ENCODE measurements around the gene EPHA1. TPM values are rescaled to one million over a fixed set of nuclear protein-coding genes. Genes with fewer than 3 reads are reported as not detected.

EPHA1 gene
- total RNA-seq, 4 donors from 2014 or later: 0.17 to 0.23 TPM; not detected in 2

- Histone ChIP-seq H3K4me1 (peaks cover 8 to 26% (median 19%) of the 10 kb centered on the region in 4 donors), H3K9me3 (no peaks in the 10 kb centered on the region), H3K27me3 (peaks cover 3 to 63% (median 17%) of the 10 kb centered on the region in 4 donors), H3K27ac (replicated peaks in 1 of 4) (no peak overlapping the region), H3K4me3 (peak overlapping the region; percentile 59 to 74 (median 68)), H3K36me3 (no peaks in the 10 kb centered on the region)
- TF ChIP-seq CTCF (IDR thresholded peaks at IDR 0.05) (no peak), EP300 (IDR thresholded peaks at IDR 0.05) (no peak), POLR2A (IDR thresholded peaks at IDR 0.05; ENCODE audit: low read depth) (no peak), POLR2AphosphoS5 (IDR thresholded peaks at IDR 0.05) (no peak)
- intact Hi-C loops (cut with DNase I): loop anchor here (10.0 kb wide), 1 partner anchor 52 kb away; no protein-coding TSS in a partner anchor
- DNase-seq (ENCODE audit: extremely low spot score): no peak
- WGBS: 66% methylated on average over 11 of the region's 19 CpGs
Measured at GRCh38 chr7:143363016-143363937, 45.4 kb downstream of the EPHA1 start.

- Histone ChIP-seq H3K4me3 (peak within 1 kb of the TSS; percentile 59 to 74 (median 68)), H3K36me3 (no peaks in the 10 kb centered on the region), H3K9me3 (no peaks in the 10 kb centered on the region), H3K27ac (replicated peaks in 1 of 4) (peak within 1 kb of the TSS in 1 of 4 donors; percentile 40), H3K4me1 (peaks cover 8 to 26% (median 19%) of the 10 kb centered on the region in 4 donors), H3K27me3 (peaks cover 3 to 63% (median 17%) of the 10 kb centered on the region in 4 donors)
- no peak for TF ChIP-seq CTCF (IDR thresholded peaks at IDR 0.05)
- TF ChIP-seq POLR2A (IDR thresholded peaks at IDR 0.05; ENCODE audit: low read depth): no peak
- no peak for TF ChIP-seq POLR2AphosphoS5 (IDR thresholded peaks at IDR 0.05)
- TF ChIP-seq EP300 (IDR thresholded peaks at IDR 0.05): no peak
- intact Hi-C loops (cut with DNase I): loop anchor here (10.0 kb wide), 1 partner anchor 52 kb away; no protein-coding TSS in a partner anchor
- no peak for DNase-seq (ENCODE audit: extremely low spot score)
- under 1% methylated on average over 65 of the region's 112 CpGs for WGBS
Measured at GRCh38 chr7:143362131-143363015, 46.3 kb downstream of the EPHA1 start, which contains the start of gene FAM131B. TSS of gene FAM131B (minus strand) at chr7:143362713. CDS start at chr7:143362603, 110 bp downstream.

- DNase-seq (ENCODE audit: extremely low spot score): no peak
Measured at GRCh38 chr7:143361552-143362130, 47.0 kb downstream of the EPHA1 start.

More at GRCh38 chr7:143361552-143362130, 47.0 kb downstream of the EPHA1 start:
- H3K36me3 ChIP-seq: no peaks in the 10 kb centered on the region
- peak overlapping the region in 1 of 4 donors; percentile 40 for H3K27ac ChIP-seq (replicated peaks in 1 of 4)
- intact Hi-C loops (cut with DNase I): loop anchor here (10.0 kb wide), 1 partner anchor 53 kb away; no protein-coding TSS in a partner anchor
- peaks cover 3 to 63% (median 17%) of the 10 kb centered on the region in 4 donors for H3K27me3 ChIP-seq
- peak overlapping the region; percentile 59 to 74 (median 68) for H3K4me3 ChIP-seq
- no peak for TF ChIP-seq POLR2A (IDR thresholded peaks at IDR 0.05; ENCODE audit: low read depth)
- no peak for TF ChIP-seq EP300 (IDR thresholded peaks at IDR 0.05)
- no peak for TF ChIP-seq CTCF (IDR thresholded peaks at IDR 0.05)
- no peak for TF ChIP-seq POLR2AphosphoS5 (IDR thresholded peaks at IDR 0.05)
- 8% methylated on average over 25 of the region's 46 CpGs for WGBS
- peaks cover 8 to 26% (median 19%) of the 10 kb centered on the region in 4 donors for H3K4me1 ChIP-seq
- no peaks in the 10 kb centered on the region for H3K9me3 ChIP-seq
